Measurements from ENCODE around the gene CENPK.

DNA sequence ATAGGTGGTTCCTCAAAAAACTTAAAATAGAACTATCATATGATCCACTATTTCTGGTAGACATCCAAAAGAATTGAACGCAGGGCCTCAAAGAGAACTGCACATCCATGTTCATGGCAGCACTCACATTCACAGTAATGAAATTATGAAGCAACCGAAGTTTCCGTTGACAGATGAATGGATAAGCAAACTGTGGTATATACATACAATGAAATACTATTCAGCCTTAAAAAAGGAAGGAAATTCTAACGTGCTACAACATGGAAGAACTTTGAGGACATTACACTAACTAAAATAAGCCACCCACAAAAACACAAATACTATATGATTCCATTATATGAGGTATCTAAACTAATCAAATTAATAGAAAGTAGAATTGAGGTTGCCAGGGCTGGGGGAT is 18.5 kb downstream of the CENPK start:
- TF ChIP-seq, protein P1, sequence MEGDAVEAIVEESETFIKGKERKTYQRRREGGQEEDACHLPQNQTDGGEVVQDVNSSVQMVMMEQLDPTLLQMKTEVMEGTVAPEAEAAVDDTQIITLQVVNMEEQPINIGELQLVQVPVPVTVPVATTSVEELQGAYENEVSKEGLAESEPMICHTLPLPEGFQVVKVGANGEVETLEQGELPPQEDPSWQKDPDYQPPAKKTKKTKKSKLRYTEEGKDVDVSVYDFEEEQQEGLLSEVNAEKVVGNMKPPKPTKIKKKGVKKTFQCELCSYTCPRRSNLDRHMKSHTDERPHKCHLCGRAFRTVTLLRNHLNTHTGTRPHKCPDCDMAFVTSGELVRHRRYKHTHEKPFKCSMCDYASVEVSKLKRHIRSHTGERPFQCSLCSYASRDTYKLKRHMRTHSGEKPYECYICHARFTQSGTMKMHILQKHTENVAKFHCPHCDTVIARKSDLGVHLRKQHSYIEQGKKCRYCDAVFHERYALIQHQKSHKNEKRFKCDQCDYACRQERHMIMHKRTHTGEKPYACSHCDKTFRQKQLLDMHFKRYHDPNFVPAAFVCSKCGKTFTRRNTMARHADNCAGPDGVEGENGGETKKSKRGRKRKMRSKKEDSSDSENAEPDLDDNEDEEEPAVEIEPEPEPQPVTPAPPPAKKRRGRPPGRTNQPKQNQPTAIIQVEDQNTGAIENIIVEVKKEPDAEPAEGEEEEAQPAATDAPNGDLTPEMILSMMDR (IDR thresholded peaks at IDR 0.05 in 8 of 11, conservative IDR thresholded peaks at IDR 0.05 in 3 of 11) = no peak
- no peak for TF ChIP-seq POLR2AphosphoS5 (IDR thresholded peaks at IDR 0.05)
- TF ChIP-seq POLR2A (IDR thresholded peaks at IDR 0.05) = no peak
